GM10248 (cell line): ENCODE results near the gene EMC9.

Experiments
- CTCF ChIA-PET: fragments of 300-600 bp; sonication (Branson Sonifier 250); formaldehyde crosslinking; extraction: SDS; loops from one replicate; lab custom pipeline; 2021; ENCODE audit warnings: antibody characterized with exemption; lab: Yijun Ruan, JAX
- POLR2A ChIA-PET: fragments of 350-650 bp; sonication (Branson Sonifier 250); formaldehyde crosslinking; extraction: SDS; loops from one replicate; lab custom pipeline; 2020; ENCODE audit warnings: antibody characterized with exemption; lab: Yijun Ruan, JAX
- DNase-seq: peaks from one replicate; pipeline ENCODE4 v3.0.0; 2012; ENCODE audit errors: extremely low spot score
- TF ChIP-seq, protein P1 (sequence below): IDR thresholded peaks from 2 replicates; pipeline ENCODE4 v1.5.1; 2012; ENCODE audit warnings: mild to moderate bottlenecking, low read depth; ENCODE audit errors: extremely low read depth, missing control alignments, control extremely low read depth

The EMC9 gene

GRCh38 chr14:24137529-24138395, 3.6 kb downstream of the EMC9 start:
- TF ChIP-seq, protein P1, sequence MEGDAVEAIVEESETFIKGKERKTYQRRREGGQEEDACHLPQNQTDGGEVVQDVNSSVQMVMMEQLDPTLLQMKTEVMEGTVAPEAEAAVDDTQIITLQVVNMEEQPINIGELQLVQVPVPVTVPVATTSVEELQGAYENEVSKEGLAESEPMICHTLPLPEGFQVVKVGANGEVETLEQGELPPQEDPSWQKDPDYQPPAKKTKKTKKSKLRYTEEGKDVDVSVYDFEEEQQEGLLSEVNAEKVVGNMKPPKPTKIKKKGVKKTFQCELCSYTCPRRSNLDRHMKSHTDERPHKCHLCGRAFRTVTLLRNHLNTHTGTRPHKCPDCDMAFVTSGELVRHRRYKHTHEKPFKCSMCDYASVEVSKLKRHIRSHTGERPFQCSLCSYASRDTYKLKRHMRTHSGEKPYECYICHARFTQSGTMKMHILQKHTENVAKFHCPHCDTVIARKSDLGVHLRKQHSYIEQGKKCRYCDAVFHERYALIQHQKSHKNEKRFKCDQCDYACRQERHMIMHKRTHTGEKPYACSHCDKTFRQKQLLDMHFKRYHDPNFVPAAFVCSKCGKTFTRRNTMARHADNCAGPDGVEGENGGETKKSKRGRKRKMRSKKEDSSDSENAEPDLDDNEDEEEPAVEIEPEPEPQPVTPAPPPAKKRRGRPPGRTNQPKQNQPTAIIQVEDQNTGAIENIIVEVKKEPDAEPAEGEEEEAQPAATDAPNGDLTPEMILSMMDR: no peak
- POLR2A ChIA-PET: interaction anchor here (0.6 to 2.4 kb wide), 5 partner anchors 9 to 33 kb away, joined by 3 to 28 read pairs (median 3); partner anchors contain the start of genes DCAF11 and NRL
- CTCF ChIA-PET: interaction anchor here (0.7 to 4.9 kb wide), 12 partner anchors 8 to 79 kb away, joined by 3 to 37 read pairs (median 4); partner anchors contain the start of genes DCAF11, IRF9, NRL and PSME2
- no peak for DNase-seq

DNA sequence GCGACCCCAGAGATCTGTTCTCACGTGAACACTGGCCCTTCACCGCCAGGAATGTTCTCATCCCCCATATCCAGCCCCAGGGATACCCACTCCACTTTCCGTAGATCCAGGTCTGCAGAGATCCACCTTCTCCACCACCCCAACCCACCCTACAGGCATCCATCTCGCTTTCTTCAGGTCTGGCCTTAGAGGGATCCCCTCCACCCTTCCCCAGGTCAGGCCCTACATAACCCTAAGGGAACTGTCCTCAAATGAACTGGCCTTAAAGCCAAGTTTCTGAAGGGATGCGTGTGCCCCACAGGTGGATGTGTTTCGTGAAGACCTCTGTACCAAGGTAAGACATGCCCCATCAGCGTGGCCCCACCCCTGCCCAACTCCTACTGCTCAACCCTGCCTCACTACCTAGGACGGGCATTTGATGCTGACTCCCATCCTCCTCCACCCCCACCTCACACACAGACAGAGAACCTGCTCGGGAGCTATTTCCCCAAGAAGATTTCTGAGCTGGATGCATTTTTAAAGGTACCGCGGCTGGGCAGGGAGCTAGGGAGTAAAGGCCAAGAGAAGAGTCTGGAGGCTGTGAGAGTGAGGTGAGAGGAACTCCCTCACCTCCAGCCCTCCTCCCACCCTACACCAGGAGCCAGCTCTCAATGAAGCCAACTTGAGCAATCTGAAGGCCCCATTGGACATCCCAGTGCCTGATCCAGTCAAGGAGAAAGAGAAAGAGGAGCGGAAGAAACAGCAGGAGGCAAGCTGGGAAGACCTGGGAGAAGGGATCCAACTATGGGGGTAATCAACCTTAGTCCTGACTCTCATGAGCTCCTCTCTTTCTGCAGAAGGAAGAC, 4.5 kb downstream of the EMC9 start:
- CTCF ChIA-PET: interaction anchor here (0.7 to 4.9 kb wide), 11 partner anchors 9 to 29 kb away, joined by 3 to 37 read pairs (median 6); partner anchors contain the start of genes DCAF11, IRF9, NRL and PSME2
- POLR2A ChIA-PET: interaction anchor here (0.7 to 2.4 kb wide), 7 partner anchors 10 to 42 kb away, joined by 3 to 28 read pairs (median 5); partner anchors contain the start of genes DCAF11, IRF9, NRL and PSME2
- TF ChIP-seq, protein P1: no peak
- DNase-seq: no peak

DNA sequence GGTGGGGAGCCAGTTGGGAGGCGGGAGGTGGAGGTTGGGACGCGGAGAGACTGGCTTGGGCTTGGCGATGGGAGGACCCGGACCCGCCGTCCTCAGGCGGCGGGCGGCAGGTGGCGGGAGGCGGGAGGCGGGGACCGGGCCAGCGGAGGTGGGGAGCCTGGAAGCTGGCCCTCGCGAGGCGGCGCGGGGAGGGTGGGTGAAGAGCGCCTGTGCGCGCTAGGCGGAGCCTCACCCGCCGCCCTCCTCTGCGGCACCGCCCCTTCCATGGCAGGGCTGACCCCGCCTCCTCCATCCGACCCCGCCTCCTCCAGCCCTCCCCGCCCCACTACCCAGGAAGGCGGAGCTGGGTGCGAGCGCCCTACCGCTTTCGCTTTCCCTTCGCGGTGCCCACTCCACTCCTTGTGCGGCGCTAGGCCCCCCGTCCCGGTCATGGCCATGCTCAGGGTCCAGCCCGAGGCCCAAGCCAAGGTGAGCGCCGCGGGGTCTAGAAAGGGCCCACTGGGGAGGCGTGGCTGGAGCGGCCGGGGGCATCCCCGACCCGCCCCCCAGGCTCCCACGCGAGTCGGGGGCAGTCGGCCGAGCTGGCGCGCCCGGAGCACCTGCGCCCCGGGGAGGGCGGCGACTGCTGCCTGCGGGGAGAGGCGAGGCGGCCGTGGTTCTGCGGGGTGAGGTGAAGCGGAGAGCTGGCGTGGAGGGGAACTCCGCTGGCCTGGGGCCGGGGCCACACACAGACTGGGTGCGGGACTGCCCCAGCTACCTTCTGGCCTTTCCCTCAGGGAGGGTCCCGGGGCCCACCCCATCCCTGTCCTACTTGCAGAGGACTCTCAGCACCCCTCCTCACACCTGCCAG, 5.3 kb downstream of the EMC9 start, which contains the start of gene PSME1:
Gene PSME1, plus strand, starts transcription at position 361 of the 850 bp plus-strand sequence. Its CDS starts 69 bp downstream, at position 430.
- ChIA-PET CTCF (interaction anchor here (0.7 to 4.9 kb wide), 10 partner anchors 10 to 77 kb away, joined by 3 to 37 read pairs (median 6); partner anchors contain the start of genes CHMP4A, DCAF11, IRF9 and NRL), POLR2A (interaction anchor here (1.0 to 2.4 kb wide), 11 partner anchors 8 to 106 kb away, joined by 3 to 28 read pairs (median 5); partner anchors contain the start of genes CHMP4A, DCAF11, IRF9 and NRL)
- TF ChIP-seq, protein P1: no peak
- peak; percentile 97 for DNase-seq

DNA sequence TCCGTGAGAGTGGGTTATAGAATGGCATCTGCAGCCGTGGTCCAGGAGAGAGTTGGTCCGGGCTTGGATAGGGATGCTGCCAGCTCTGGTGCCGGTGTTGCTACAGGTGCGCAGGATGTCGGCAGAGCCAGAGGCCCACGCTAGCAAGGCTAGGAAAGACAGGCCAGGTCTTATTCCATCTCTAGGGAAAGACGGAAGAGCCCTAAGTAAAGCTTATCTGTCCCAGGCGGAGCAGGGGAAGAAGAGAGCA, 5.9 kb downstream of the EMC9 start:
- POLR2A ChIA-PET: interaction anchor here (1.0 to 2.4 kb wide), 10 partner anchors 9 to 107 kb away, joined by 3 to 28 read pairs (median 4); partner anchors contain the start of genes CHMP4A, DCAF11, IRF9 and NRL
- DNase-seq: no peak
- CTCF ChIA-PET: interaction anchor here (1.2 to 4.9 kb wide), 8 partner anchors 9 to 27 kb away, joined by 3 to 37 read pairs (median 6); partner anchors contain the start of genes DCAF11, IRF9, NRL and PSME2
- TF ChIP-seq, protein P1: no peak

DNA sequence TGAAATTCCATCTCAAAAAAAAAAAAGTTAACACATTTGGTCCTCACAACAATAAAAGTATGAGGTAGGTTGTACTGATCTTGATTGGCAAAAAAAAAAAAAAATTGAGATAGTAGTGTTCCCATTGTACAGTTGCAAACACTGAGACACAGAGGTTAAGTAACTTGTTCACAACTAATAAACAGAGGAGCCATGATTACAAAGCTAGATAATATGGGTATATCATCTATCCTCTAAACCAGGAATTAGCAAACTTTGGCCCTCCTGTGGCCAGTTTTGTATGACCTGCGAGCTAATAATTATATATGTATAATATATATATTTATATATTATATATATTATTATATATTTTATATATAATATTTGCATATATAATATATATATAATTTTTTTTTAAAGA, 7.7 kb downstream of the EMC9 start:
- POLR2A ChIA-PET: interaction anchor here (1.0 kb wide), 1 partner anchor 19 kb away, joined by 3 read pairs; the partner anchor contains the start of genes DCAF11 and NRL
- DNase-seq: no peak
- TF ChIP-seq, protein P1: no peak
- CTCF ChIA-PET: interaction anchor here (0.9 to 9.1 kb wide), 5 partner anchors 9 to 36 kb away, joined by 3 to 58 read pairs (median 6); partner anchors contain the start of genes DCAF11, IRF9 and NRL
